Measurements from ENCODE around the gene LRP1-AS. TPM values are rescaled to one million over a fixed set of nuclear protein-coding genes. Genes with fewer than 3 reads are reported as not detected.

LRP1-AS gene
- total RNA-seq, 2 experiments from 2014 or later: not detected

DNA sequence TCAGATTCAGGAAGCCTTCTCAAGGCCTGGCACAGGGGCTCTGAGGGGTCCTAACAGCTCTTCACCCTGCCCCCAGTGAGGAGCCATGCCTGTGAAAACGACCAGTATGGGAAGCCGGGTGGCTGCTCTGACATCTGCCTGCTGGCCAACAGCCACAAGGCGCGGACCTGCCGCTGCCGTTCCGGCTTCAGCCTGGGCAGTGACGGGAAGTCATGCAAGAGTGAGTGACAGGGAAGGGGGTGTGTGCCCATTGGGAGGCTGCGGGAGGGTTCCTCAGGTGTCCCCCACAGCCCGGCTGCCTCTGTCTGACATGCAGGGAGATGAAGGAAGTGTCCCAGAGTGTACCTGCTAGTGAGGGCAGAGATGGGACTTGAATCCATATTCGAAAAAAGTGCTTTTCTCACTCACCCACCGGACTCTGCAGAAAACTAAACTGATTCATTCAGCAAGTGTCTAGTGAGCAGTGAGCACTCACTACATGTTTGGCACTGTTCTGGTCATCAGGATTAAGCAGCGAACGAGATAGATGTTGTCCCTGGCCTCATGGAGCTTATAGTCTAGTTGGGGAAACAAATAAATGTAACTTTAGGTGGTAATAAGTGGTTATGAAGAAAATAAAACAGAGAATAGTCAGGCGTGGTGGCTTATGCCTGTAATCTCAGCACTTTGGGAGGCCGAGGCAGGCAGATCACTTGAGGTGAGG is 9.4 kb upstream of the LRP1-AS start:
- no peaks in the 10 kb centered on the region for H3K9me3 Mint-ChIP-seq
- ChIA-PET CTCF (interaction anchor here (1.9 kb wide), 1 partner anchor 33 kb away, joined by 7 read pairs; no protein-coding TSS in a partner anchor), POLR2A (no interaction called here)
- DNase-seq: no peak
- peaks cover 6% of the 10 kb centered on the region for H3K4me1 Mint-ChIP-seq (ENCODE audit: low read depth)
- no peaks in the 10 kb centered on the region for H3K36me3 Mint-ChIP-seq
- H3K27ac Mint-ChIP-seq: no peak overlapping the region
- no peak overlapping the region for H3K4me3 Mint-ChIP-seq
- intact Hi-C loops (cut with micrococcal nuclease): no loop called here
- no peaks in the 10 kb centered on the region for H3K27me3 Mint-ChIP-seq

DNA sequence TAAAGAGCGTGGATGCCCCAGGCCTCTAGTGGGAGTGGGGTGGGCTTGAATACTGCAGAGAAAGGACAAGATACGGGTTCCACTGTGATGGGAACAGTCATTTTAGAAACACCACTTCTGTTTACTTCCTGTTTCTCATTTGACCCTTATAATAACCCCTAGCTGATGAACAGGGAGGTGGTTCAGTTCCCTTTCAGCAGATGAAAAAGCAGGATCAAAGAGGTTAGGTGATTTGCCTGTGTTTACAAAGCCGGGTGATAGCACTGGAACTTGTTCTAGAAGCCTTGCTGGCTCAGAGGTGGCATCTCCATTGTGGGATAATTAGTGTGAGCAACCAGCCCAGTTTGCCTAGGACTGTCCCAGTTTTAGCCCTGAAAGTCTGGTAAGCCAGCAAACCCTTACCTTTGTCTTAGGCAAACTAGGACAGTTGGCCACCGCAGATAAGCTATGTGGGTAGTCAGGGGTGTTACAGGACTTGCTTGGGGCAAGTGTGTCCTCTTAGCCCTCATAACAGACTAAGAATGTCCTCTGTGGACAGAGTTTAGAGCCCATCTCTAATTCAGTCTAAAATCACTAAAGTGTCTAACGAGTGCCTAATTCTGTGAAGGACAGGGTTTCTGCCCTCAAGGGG is 7.5 kb upstream of the LRP1-AS start:
- intact Hi-C loops (cut with micrococcal nuclease): no loop called here
- ChIA-PET POLR2A (no interaction called here), CTCF (no interaction called here)
- Mint-ChIP-seq H3K27ac (no peak overlapping the region), H3K4me1 (ENCODE audit: low read depth) (peaks cover 6% of the 10 kb centered on the region), H3K27me3 (no peaks in the 10 kb centered on the region), H3K4me3 (no peak overlapping the region), H3K36me3 (no peaks in the 10 kb centered on the region), H3K9me3 (no peaks in the 10 kb centered on the region)
- DNase-seq: no peak

DNA sequence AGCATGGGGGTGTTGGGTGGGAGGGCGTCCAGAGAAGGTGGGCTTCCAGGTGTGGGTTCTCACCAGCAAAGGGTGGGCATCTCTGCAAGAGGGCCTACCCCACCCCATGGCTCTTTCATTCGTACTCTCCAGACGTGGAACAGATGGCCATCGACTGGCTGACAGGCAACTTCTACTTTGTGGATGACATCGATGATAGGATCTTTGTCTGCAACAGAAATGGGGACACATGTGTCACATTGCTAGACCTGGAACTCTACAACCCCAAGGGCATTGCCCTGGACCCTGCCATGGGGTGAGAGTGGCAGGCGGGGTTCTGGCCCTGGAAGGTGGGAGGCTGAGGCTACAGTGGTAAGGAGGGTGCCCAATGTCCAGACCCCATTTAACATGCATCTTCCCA is 6.7 kb upstream of the LRP1-AS start:
- no peaks in the 10 kb centered on the region for H3K27me3 Mint-ChIP-seq
- no peak for DNase-seq
- peaks cover 6% of the 10 kb centered on the region for H3K4me1 Mint-ChIP-seq (ENCODE audit: low read depth)
- no peaks in the 10 kb centered on the region for H3K9me3 Mint-ChIP-seq
- H3K4me3 Mint-ChIP-seq: no peak overlapping the region
- CTCF ChIA-PET: interaction anchor here (0.6 kb wide), 1 partner anchor 153 kb away, joined by 3 read pairs; no protein-coding TSS in a partner anchor
- no peaks in the 10 kb centered on the region for H3K36me3 Mint-ChIP-seq
- POLR2A ChIA-PET: no interaction called here
- no peak overlapping the region for H3K27ac Mint-ChIP-seq
- intact Hi-C loops (cut with micrococcal nuclease): no loop called here

DNA sequence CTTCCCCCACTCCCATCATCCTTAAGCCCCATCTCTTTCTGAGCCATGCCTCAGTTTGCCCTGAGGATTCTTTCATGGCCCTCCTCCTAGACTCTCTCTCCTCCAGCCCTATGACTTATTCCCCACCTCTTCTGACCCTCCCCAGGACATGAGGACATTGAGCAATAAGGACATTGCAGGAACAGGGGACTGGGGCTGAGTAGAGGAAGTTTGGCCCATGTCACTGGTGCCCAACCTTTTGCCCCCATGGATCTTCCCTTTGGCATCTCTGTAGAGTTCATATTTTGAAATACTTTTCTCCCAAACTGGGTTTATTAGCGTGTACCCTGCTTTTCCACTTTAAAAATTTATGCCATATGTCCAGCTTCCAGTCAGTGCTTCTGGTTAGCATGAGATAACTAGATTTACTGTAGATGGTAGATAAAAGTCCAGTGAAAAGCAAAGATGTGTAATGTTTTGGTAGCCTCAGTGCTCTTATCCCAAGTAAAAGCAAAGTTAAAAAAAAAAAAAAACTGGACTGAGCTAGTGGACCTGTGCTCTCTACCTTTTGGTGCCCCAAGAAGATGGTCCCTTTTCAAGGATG is 6.1 kb upstream of the LRP1-AS start:
- CTCF ChIA-PET: interaction anchor here (0.6 kb wide), 1 partner anchor 153 kb away, joined by 3 read pairs; no protein-coding TSS in a partner anchor
- no peaks in the 10 kb centered on the region for H3K9me3 Mint-ChIP-seq
- no peaks in the 10 kb centered on the region for H3K36me3 Mint-ChIP-seq
- no peak overlapping the region for H3K4me3 Mint-ChIP-seq
- H3K27me3 Mint-ChIP-seq: no peaks in the 10 kb centered on the region
- intact Hi-C loops (cut with micrococcal nuclease): no loop called here
- POLR2A ChIA-PET: no interaction called here
- DNase-seq: no peak
- H3K27ac Mint-ChIP-seq: no peak overlapping the region
- H3K4me1 Mint-ChIP-seq (ENCODE audit: low read depth): peaks cover 6% of the 10 kb centered on the region

GRCh38 chr12:57152639-57153038 is 5.2 kb upstream of the LRP1-AS start:
- Mint-ChIP-seq H3K9me3 (no peaks in the 10 kb centered on the region), H3K36me3 (no peaks in the 10 kb centered on the region), H3K27me3 (no peaks in the 10 kb centered on the region), H3K4me1 (ENCODE audit: low read depth) (peaks cover 2% of the 10 kb centered on the region), H3K4me3 (no peak overlapping the region), H3K27ac (no peak overlapping the region)
- ChIA-PET CTCF (interaction anchor here (0.9 kb wide), 1 partner anchor 31 kb away, joined by 3 read pairs; no protein-coding TSS in a partner anchor), POLR2A (no interaction called here)
- DNase-seq: no peak
- intact Hi-C loops (cut with micrococcal nuclease): no loop called here

- POLR2A ChIA-PET: no interaction called here
- CTCF ChIA-PET: interaction anchor here (0.9 kb wide), 1 partner anchor 31 kb away, joined by 3 read pairs; no protein-coding TSS in a partner anchor
- no peaks in the 10 kb centered on the region for H3K36me3 Mint-ChIP-seq
- H3K4me3 Mint-ChIP-seq: no peak overlapping the region
- H3K9me3 Mint-ChIP-seq: no peaks in the 10 kb centered on the region
- H3K27ac Mint-ChIP-seq: no peak overlapping the region
- intact Hi-C loops (cut with micrococcal nuclease): no loop called here
- no peaks in the 10 kb centered on the region for H3K4me1 Mint-ChIP-seq (ENCODE audit: low read depth)
- DNase-seq: no peak
- H3K27me3 Mint-ChIP-seq: no peaks in the 10 kb centered on the region
Observed at GRCh38 chr12:57151741-57152630, 4.6 kb upstream of the LRP1-AS start.

DNA sequence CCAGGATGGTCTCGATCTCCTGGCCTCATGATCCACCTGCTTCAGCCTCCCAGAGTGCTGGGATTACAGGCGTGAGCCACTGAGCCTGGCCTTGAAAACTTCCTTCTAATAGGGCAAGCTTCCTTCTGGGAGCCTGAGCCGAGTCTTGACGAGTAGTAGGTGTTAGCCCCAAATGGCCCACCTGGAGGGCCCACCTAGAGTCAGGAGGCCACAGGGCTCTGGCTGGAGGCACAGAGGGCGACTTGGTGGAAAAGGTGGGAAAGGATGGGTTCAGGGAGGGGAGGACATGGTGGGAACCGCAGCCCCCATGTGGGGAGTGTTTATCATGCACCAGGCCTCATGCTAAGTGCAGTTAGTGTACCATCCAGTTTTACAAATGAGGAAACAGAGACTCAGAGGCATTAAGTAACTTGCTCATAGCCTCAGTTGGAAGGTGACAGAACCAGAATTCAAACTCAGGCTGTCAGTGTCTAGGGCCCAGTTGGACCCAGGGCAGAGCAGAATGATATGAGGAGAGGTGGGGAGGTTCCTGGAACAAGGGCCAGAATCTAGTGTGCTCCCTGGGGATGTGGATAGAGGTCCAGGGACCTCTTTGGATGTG is 3.1 kb upstream of the LRP1-AS start:
- no peak overlapping the region for H3K27ac Mint-ChIP-seq
- no peaks in the 10 kb centered on the region for H3K27me3 Mint-ChIP-seq
- no peak for DNase-seq
- ChIA-PET CTCF (no interaction called here), POLR2A (no interaction called here)
- intact Hi-C loops (cut with micrococcal nuclease): no loop called here
- H3K9me3 Mint-ChIP-seq: no peaks in the 10 kb centered on the region
- H3K4me3 Mint-ChIP-seq: no peak overlapping the region
- no peaks in the 10 kb centered on the region for H3K36me3 Mint-ChIP-seq
- no peaks in the 10 kb centered on the region for H3K4me1 Mint-ChIP-seq (ENCODE audit: low read depth)

DNA sequence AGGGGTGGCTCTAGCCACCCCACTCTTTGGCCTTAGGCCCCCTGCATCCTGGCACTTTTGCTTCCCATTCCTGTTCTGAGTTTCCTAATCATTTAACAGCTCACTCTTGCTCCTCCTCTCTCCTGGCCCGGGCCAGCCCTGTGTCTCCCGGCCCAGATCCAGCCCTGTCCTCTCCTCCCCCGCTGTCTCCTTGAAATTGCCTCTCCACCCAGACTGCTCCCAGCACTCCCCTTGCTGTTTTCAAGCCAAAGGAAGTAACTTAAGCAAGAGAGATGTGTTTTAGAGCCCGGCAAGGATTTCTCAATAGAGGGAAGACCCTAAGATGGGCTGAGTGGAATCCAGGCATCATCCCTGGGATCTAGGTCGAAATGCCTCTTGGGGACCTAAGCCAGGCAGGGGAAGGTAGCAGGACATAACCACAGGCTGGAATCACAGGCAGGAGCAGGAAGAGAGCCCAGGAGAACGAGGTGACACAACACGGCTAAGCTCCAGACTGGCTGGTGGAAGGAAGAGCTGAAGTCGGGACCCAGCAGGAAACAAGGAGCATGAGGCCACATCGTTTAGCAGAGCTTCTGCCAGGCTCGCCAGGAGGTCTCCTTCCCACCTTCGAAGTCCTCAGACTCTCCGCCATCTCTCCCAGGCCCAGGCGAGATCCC is 2.0 kb upstream of the LRP1-AS start:
- H3K9me3 Mint-ChIP-seq: no peaks in the 10 kb centered on the region
- no peak overlapping the region for H3K27ac Mint-ChIP-seq
- H3K4me3 Mint-ChIP-seq: no peak overlapping the region
- no peaks in the 10 kb centered on the region for H3K27me3 Mint-ChIP-seq
- no peaks in the 10 kb centered on the region for H3K36me3 Mint-ChIP-seq
- DNase-seq: no peak
- CTCF ChIA-PET: interaction anchor here (1.5 kb wide), 1 partner anchor 33 kb away, joined by 4 read pairs; no protein-coding TSS in a partner anchor
- intact Hi-C loops (cut with micrococcal nuclease): no loop called here
- no peaks in the 10 kb centered on the region for H3K4me1 Mint-ChIP-seq (ENCODE audit: low read depth)
- POLR2A ChIA-PET: no interaction called here

DNA sequence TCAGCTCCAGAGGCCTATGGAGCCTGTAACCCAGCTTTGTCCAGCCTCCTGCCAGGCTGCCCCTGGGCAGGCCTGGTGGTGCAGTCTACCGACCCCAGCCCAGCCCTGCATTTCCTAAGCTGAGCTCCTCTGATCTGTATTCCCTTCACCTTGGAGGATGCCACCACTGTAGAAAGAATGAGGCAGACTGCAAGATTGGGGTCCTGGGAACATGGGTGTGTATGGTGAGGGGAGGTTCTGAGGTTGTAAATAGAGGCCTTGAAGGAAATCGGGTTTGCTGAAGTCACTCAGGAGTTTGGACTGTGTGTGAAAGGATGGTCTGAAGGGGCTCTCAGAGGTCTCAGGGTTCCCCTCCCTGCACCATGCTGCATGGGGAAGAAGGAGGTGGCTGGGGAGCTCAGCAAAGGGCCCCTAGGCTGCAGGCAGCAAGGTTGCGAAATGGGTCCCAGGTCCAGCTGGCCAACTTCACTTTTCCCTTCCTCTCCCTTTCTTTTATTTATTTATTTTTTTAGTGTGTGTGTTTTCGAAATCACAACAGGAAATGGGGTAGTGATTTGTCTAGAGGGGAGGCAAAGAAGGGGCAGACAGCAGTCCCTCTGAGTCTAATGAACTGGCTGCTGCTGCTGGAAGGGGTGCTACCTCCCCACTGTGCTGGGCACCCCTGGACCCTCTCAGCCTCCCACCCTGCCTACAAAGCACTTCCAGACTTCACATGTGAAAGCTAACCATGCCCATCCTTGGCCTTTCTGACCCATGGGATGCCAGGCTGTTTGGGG is 1.2 kb upstream of the LRP1-AS start:
- no peak for DNase-seq
- Mint-ChIP-seq H3K4me3 (no peak overlapping the region), H3K9me3 (no peaks in the 10 kb centered on the region), H3K27me3 (no peaks in the 10 kb centered on the region), H3K27ac (no peak overlapping the region), H3K4me1 (ENCODE audit: low read depth) (no peaks in the 10 kb centered on the region), H3K36me3 (no peaks in the 10 kb centered on the region)
- ChIA-PET POLR2A (no interaction called here), CTCF (interaction anchor here (1.2 to 1.5 kb wide), 2 partner anchors 26 to 34 kb away, joined by 4 read pairs; no protein-coding TSS in a partner anchor)
- intact Hi-C loops (cut with micrococcal nuclease): no loop called here

DNA sequence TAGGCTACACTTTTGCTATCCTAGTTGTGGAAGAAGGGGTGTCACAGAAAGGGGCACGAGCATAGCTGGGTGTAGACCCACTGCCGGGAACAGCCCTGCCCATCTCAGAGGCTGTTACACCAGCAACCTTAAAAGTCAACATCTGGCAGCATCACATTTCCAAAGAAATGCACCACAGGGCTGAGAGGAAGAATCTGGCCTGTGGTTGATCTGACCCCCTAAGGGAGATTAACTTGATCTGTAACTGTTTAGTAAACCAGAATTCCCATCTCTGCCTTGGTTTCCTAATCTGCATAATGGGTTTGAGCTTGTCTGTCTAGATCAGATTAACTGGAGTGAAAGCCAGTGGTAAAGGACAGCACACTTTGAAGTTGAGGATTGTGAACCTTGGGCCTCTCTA is 1.3 kb downstream of the LRP1-AS start:
- DNase-seq: no peak
- intact Hi-C loops (cut with micrococcal nuclease): no loop called here
- H3K9me3 Mint-ChIP-seq: no peaks in the 10 kb centered on the region
- H3K36me3 Mint-ChIP-seq: no peaks in the 10 kb centered on the region
- no peaks in the 10 kb centered on the region for H3K27me3 Mint-ChIP-seq
- H3K27ac Mint-ChIP-seq: no peak overlapping the region
- POLR2A ChIA-PET: no interaction called here
- CTCF ChIA-PET: interaction anchor here (1.0 kb wide), 1 partner anchor 30 kb away, joined by 3 read pairs; no protein-coding TSS in a partner anchor
- H3K4me1 Mint-ChIP-seq (ENCODE audit: low read depth): no peaks in the 10 kb centered on the region
- H3K4me3 Mint-ChIP-seq: no peak overlapping the region
